Measurements from ENCODE around the gene CXCL10.

- TF ChIP-seq CTCF (conservative IDR thresholded peaks at IDR 0.05 in 1 of 2, IDR thresholded peaks at IDR 0.05 in 1 of 2; ENCODE audit: low read depth in 1 of 2, low read length in 2 of 2) (no peak), EZH2 (IDR thresholded peaks at IDR 0.05; ENCODE audit: low read length, missing control alignments) (no peak)
These were observed 768 bp upstream of the CXCL10 start for GRCh38 chr4:76024065-76024464.

All from fibroblast of lung (primary cell).